Fibroblast of skin of right quadriceps (primary cell): Measurements from ENCODE around the gene SMARCA2.

ENCODE experiments used
- DNase-seq: peaks from one replicate; pipeline ENCODE4 v3.0.0-alpha.2; 2013

The SMARCA2 gene

DNA sequence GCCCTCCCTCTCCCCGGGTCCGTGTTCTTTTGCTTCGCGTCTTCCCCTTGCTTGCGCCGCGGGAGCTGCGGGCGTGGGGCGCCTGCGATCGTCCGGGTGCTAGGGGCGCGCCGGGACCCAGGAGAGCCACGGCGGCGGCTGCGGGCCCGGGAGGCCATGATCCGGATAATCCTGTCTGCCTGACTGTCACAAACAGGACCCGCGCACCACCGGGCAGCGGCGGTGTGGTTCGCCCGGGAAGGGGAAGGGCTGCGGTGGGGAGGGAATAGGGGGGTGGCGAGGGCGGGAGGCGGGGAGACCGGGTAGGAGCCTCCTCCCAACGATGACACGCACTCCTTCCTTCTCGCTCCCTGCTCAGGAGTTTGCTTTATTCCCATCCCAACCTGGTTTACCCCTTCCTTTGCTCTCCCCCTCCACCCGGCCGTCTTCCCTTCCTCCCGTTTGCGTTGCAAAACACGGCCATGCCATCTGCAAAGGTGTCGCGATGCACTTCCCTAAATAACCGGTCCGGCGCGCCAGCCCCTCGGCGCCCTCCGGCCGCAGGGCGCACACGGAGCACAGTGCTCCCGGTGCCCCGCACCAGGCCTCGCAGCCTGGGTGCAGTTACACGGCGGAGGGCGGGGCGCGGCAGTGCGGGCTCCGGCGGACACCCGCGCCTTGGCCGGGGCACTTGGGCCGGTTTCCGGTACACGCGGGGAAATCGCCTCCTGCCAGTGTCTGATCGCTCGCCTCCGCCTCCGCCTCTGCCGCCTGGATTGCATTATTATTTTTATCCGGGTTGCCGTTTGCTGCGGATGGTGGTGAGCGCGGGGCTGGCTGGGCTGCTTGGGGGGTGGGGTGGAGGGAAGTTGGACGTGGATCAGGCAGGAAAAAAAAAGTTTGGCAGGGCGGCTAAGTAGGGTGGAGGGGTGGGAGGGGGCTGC, 1.5 kb downstream of the SMARCA2 start:
- DNase-seq: peak; percentile 75

DNA sequence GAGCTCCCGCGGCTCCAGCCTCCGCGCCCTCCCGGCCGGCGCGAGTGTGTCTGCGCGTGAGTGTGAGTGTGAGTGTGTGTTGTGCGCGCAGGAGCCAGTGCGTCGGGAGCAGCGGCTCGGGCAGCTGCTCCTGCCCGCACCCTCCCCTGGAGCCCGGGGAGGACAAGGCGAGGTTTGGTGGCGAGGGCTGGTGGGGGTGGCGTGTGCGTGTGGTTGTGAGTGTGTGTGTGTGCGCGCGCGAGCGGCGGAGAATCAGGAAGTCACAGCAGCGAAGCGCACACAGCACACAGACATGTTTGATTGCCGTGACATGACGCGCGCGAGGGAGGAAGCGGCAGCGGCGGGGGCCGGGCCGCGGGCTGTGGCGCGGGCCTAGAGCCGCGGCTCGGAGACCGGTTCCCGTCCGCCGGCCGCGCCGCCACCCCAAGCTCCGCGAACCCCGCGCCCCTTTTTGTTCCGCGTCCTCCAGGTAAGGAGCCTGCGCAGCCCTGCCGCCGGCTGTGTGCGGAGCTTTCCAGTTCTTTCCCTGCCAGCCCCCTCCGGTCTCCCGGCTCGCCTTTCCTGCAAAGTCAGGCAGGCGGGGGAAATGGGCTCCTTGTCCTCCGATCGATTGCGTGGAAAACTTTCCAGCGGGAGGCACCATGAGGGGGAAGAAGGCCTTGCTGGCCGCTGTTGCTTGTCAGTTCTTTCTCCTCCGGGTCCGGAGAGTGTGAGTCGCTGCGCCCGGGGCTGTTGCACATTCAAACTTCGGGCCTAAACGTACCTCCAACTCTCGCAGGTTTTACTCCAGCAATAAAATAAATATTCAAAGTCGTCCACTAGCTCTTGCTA, 2.4 kb downstream of the SMARCA2 start:
- peak; percentile 74 for DNase-seq

DNA sequence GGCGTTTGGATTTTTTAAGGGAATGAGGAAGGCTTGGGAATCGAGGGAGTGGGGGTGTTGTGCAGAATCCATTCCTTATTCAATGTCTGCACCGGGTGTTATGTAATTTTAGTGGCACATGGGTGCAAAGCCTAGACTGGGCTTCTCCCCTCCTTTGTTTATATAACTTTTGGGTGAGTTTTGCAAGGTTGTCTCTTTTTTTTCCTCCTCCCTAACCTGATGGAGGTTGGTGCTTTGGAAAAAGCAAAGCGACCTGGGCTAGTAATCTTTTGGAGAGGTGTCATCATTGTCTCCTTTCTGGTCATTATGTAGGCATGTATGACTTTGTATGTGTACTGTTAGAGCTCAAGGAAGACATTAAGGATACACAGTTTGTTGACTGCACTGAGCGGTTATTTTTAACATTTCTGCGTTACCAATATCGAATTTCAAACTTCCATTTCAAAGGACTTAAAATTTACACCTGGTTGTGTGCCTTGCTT, 3.1 kb downstream of the SMARCA2 start:
- no peak for DNase-seq

DNA sequence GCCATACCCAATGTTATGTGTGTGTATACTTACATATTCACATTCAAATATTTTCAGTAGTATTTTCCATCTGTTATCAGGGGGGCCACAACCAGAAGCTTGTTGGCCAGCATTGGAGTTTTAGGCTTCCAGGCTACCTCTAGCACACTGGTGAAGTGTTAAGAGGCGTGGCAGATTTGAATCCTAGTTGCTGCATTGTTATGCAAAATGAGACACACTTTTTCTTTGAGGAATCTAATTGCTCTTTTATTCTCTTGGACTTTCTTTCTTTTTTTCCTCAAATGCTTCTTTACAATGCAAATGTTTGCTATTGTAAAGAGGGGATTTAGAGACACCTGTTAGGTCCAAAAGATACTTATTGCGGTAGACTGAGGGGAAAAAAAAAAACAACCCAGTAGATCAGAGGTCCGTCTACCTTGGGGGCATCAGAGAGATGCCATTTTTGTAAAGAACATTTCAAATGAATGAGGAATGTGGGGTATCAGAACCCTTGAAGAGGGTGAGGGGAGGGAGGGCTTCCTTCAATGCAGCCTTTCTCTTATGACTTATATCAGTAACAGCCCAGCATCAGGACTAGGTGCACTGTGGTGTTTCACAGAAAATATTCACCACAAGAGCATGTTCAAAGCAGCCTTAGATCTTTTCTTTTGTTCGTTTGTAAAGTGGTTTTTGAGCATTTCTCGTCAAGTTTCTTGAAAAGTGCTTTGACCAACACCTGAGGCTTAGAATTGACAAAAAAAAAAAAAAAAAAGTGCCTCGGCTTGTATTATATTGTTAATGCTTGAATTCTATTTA, 3.8 kb downstream of the SMARCA2 start:
- no peak for DNase-seq

- no peak for DNase-seq
These were observed 4.6 kb downstream of the SMARCA2 start for GRCh38 chr9:2019723-2020122.

DNA sequence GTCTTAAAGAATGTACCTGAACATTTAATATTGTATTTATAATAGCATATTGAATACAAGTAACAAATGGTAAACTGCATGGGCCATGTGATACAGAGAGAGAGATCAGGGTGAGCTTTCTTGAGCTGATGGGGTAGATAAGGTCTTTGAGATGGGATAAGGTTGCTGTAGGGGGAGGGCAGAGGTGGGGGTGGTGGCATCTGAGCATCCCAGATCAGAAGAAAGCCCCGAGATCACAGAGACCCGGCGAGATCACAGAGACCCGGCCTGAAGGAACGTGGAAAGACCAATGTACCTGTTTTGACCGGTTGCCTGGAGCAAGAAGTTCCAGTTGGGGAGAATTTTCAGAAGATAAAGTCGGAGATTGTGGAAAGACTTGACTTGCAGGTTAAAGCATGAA, 6.6 kb downstream of the SMARCA2 start:
- no peak for DNase-seq

- no peak for DNase-seq
These were observed 7.4 kb downstream of the SMARCA2 start for GRCh38 chr9:2022560-2022959.

DNA sequence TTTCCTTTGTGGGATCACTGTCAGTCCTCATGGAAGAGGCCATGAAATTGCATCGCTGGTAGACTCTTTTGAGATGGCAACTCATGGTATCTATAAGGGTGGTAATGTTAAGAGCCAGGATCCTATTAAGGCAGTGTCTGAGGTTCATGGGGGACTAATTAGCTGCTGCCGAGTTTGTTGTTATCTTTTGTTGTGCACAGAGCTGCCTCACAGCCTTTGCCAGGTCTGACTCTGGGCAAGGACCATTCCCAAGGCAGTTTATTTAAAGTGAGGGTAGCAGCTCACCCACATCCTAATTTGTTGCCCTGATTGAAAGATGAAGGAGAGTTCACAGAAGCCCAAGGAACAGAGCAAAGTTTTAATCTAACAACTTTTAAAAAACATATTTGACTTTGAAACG, 7.9 kb downstream of the SMARCA2 start:
- no peak for DNase-seq

GRCh38 chr9:2023532-2023931, 8.4 kb downstream of the SMARCA2 start:
- no peak for DNase-seq

DNA sequence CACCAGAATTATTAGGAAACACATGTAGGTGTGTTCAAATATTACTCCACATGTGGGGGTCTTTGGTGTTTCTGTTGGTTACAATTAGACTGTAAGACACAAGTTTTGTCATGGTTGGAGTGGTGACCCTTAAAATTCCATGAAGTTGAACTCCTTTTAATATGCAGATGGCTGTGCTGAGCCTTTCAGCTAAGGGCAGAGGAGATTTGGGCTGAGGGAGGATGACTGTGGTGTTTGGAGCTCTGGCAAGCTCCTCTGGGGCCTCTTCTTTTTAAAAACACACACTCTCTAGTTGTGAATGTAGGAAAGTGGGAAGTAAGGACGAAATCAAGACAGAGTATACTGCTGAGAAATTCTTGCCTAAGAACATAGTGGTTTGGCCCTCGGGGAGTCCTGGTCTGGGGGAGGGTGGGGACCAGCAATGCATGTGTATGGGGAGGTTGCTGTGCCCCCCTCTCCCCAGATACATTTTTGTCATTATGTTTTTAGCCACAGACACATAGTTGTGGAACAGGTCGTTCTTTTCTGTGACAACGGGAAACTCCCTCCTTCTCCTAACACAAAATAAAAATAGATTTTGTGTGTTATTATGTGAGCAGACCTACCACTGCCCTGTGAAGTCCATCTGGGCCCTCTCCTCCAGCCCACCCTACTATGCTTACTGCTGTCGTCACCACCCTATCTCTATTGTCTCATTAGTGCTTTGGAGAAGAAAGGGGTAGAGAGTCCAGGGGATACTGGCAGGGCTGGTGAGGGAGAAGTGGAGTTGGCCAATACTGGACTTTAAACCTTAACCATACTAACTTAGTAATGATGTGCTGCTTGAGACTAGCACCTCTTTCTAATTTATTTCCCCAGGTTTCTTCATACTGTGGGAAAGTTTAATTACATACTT, 10.0 kb downstream of the SMARCA2 start:
- DNase-seq: peak; percentile 51

DNA sequence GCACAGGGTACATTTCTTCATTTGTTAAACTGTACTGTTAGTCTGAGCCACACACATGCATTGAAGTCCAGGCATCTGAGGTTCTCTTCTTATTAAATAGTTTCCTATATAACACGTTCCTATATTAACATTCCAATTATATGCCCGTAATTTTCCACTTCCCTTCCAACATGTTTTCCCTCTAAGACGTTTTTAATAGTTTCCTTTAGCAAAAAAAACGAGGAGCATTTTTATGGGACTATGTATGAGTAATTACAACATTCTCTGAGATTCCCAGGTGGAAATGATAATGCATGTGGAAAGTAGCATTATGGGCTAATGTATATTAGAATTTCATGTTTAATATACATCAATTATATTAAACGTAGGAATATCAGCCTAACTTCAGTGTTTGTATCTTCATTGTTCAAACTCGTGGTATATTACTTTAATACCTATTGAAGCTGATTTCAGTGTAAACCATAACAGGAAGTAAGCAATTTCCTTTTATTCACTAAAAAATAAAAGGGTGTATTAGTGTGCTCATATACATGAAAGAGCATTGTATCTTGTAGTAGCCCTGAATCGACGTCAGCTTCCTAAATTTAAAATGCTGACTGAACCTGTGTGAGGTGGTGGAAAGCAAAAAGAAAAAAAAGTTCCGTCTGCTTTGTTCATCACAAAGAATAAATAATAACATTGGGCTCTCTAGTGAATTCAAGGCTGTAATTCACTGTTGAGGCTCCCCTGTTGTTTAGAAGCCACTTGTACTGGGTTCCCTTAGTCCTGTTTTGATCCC, 11.3 kb downstream of the SMARCA2 start:
- DNase-seq: peak; percentile 60

GRCh38 chr9:2027543-2028160, 12.5 kb downstream of the SMARCA2 start:
- DNase-seq: no peak

GRCh38 chr9:2028888-2029287, 13.7 kb downstream of the SMARCA2 start:
- no peak for DNase-seq

DNA sequence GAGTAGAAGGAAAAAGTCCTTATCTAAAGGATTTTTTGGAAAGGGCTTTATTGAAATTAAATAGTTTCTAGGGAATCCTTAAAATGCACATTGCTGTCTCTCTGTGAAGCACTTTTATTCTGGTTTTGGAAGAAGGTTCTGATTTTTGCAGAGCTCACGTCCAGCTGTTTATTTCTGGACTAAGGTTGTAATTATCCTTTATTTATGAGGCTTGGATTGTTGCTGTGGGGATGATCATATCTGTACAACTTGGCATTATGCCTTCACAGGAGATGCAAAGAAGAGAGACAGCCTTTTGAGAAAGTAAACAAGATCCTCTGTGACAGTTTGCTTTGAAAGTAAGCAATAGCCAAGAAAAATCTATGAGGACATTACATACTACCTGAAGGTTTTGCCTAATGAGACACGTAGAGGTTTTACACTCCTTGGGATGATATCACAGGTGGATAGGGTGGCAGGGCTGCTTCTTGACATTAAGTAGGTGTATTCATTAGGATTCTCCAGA, 14.6 kb downstream of the SMARCA2 start:
- no peak for DNase-seq

GRCh38 chr9:2032234-2032633, 17.1 kb downstream of the SMARCA2 start:
- no peak for DNase-seq

- DNase-seq: no peak
These were observed 21.7 kb downstream of the SMARCA2 start for GRCh38 chr9:2036844-2037243.

DNA sequence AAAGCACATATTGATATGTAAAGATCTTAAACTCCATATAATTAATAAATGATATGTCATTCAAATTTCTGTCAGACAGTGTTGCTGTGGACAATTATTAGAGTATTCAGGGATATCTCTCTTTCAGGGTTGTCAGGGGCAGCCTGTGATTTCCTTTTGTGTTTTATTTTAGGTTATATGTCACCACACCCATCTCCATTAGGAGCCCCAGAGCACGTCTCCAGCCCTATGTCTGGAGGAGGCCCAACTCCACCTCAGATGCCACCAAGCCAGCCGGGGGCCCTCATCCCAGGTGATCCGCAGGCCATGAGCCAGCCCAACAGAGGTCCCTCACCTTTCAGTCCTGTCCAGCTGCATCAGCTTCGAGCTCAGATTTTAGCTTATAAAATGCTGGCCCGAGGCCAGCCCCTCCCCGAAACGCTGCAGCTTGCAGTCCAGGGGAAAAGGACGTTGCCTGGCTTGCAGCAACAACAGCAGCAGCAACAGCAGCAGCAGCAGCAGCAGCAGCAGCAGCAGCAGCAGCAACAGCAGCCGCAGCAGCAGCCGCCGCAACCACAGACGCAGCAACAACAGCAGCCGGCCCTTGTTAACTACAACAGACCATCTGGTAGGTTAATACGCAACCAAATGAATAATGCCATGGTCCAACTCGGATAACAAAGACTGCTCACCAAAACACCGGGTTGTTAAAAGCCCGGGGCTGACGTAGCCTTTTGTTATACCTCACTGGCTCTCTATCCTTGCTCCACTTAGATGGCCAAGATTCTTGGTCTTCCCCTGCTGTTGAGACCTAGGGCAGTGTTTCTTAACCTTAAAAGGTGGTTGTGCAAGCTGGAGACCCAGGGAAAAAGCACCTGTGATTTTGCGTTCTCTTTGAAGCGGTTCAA, 24.4 kb downstream of the SMARCA2 start:
- DNase-seq: no peak

GRCh38 chr9:2040828-2041227, 25.7 kb downstream of the SMARCA2 start:
- no peak for DNase-seq

GRCh38 chr9:2041736-2042135, 26.6 kb downstream of the SMARCA2 start:
- DNase-seq: peak; percentile 9
